Measurements from ENCODE around the gene RBM3.

RBM3 gene

GRCh38 chrX:48576108-48576507 is 1.8 kb downstream of the RBM3 start:
- DNase-seq (ENCODE audit: low read depth in 1 of 2, low spot score in 1 of 2) = no peak

GRCh38 chrX:48578661-48579128 is 4.4 kb downstream of the RBM3 start:
- no peak for DNase-seq (ENCODE audit: low read depth in 1 of 2, low spot score in 1 of 2)

- DNase-seq (ENCODE audit: low read depth in 1 of 2, low spot score in 1 of 2) = no peak
Observed at GRCh38 chrX:48579259-48579658, 5.0 kb downstream of the RBM3 start.

GRCh38 chrX:48580662-48581061 is 6.4 kb downstream of the RBM3 start:
- no peak for DNase-seq (ENCODE audit: low read depth in 1 of 2, low spot score in 1 of 2)

GRCh38 chrX:48584698-48585097 is 10.4 kb downstream of the RBM3 start:
- no peak for DNase-seq (ENCODE audit: low read depth in 1 of 2, low spot score in 1 of 2)

GRCh38 chrX:48589482-48590162 is 15.3 kb downstream of the RBM3 start:
- no peak for DNase-seq (ENCODE audit: low read depth in 1 of 2, low spot score in 1 of 2)

- no peak for DNase-seq (ENCODE audit: low read depth in 1 of 2, low spot score in 1 of 2)
Observed at GRCh38 chrX:48590203-48591103, 16.2 kb downstream of the RBM3 start.

- DNase-seq (ENCODE audit: low read depth in 1 of 2, low spot score in 1 of 2) = no peak
Observed at GRCh38 chrX:48591255-48591791, 17.0 kb downstream of the RBM3 start.

- DNase-seq (ENCODE audit: low read depth in 1 of 2, low spot score in 1 of 2) = no peak
Observed at GRCh38 chrX:48592971-48593370, 18.7 kb downstream of the RBM3 start.

GRCh38 chrX:48595929-48596328 is 21.6 kb downstream of the RBM3 start:
- no peak for DNase-seq (ENCODE audit: low read depth in 1 of 2, low spot score in 1 of 2)

GRCh38 chrX:48597353-48598264 is 23.3 kb downstream of the RBM3 start, which contains the start of gene WDR13:
Gene WDR13, plus strand, starts transcription at chrX:48597492. Its CDS starts 505 bp downstream, at chrX:48597997.
- peak; percentile 80 to 83 for DNase-seq (ENCODE audit: low read depth in 1 of 2, low spot score in 1 of 2)

- DNase-seq (ENCODE audit: low read depth in 1 of 2, low spot score in 1 of 2) = no peak
Observed at GRCh38 chrX:48598614-48599013, 24.3 kb downstream of the RBM3 start.

GRCh38 chrX:48599341-48599740 is 25.1 kb downstream of the RBM3 start:
- no peak for DNase-seq (ENCODE audit: low read depth in 1 of 2, low spot score in 1 of 2)

- DNase-seq (ENCODE audit: low read depth in 1 of 2, low spot score in 1 of 2) = no peak
Observed at GRCh38 chrX:48600226-48600625, 25.9 kb downstream of the RBM3 start.

GRCh38 chrX:48601741-48602394 is 27.6 kb downstream of the RBM3 start:
- DNase-seq (ENCODE audit: low read depth in 1 of 2, low spot score in 1 of 2) = no peak

- no peak for DNase-seq (ENCODE audit: low read depth in 1 of 2, low spot score in 1 of 2)
Observed at GRCh38 chrX:48604701-48605100, 30.4 kb downstream of the RBM3 start.

- DNase-seq (ENCODE audit: low read depth in 1 of 2, low spot score in 1 of 2) = no peak
Observed at GRCh38 chrX:48606091-48606490, 31.8 kb downstream of the RBM3 start.

- DNase-seq (ENCODE audit: low read depth in 1 of 2, low spot score in 1 of 2) = no peak
Observed at GRCh38 chrX:48611703-48612102, 37.4 kb downstream of the RBM3 start.

- DNase-seq (ENCODE audit: low read depth in 1 of 2, low spot score in 1 of 2) = no peak
Observed at GRCh38 chrX:48613502-48614160, 39.3 kb downstream of the RBM3 start.

GRCh38 chrX:48616576-48616975 is 42.3 kb downstream of the RBM3 start:
- DNase-seq (ENCODE audit: low read depth in 1 of 2, low spot score in 1 of 2) = no peak
